GM12875 (cell line): ENCODE data around the gene MPC1.
"Not testable (repeated sequence)": the region's sequence is repeated elsewhere in the genome, so short reads cannot be mapped to it uniquely, and the experiment has no call there.

Experiments used
- H3K4me3 ChIP-seq: one replicate; pipeline ENCODE4 v1.5.1; 2011; ENCODE audit warnings: low read depth, low read length, control low read depth
- TF ChIP-seq, protein P1 (sequence below): IDR thresholded peaks from 2 replicates; pipeline ENCODE4 v1.5.1; 2011; ENCODE audit warnings: low read depth, mild to moderate bottlenecking, control low read depth, inconsistent platforms, low read length, moderate library complexity, borderline replicate concordance; ENCODE audit not compliant: insufficient read depth

The MPC1 gene

DNA sequence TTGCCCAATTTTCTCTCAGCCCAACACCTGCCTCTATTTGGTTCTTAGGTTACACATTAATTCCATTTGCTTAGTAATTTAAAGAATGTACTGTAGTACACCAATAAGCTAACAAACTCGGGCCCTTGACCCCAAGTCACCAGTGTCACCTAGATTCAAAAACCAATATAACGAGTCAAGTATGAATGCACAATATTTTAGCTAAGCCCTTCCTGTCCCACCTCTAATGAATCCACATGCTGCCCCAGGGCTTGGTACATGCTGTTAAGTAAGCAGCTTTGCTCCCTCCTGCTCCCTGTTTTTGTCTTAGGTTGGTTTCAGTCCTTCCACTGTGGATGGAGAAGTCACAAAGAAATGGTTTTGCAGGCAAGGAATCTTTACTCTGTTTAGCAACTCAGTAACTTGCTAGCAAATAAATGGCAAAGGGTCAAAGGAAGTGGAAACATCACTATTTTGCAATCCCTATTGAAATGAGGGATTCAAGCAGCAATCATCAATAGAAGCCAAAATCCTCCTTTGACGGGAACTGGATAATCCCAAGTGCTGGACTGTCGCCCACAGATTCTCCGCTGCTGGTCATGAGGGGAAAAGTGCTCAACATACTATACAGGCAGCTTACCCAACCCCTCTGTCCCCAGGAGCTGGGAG, 5.0 kb upstream of the MPC1 start:
- H3K4me3 ChIP-seq: no peak overlapping the region
- TF ChIP-seq, protein P1, sequence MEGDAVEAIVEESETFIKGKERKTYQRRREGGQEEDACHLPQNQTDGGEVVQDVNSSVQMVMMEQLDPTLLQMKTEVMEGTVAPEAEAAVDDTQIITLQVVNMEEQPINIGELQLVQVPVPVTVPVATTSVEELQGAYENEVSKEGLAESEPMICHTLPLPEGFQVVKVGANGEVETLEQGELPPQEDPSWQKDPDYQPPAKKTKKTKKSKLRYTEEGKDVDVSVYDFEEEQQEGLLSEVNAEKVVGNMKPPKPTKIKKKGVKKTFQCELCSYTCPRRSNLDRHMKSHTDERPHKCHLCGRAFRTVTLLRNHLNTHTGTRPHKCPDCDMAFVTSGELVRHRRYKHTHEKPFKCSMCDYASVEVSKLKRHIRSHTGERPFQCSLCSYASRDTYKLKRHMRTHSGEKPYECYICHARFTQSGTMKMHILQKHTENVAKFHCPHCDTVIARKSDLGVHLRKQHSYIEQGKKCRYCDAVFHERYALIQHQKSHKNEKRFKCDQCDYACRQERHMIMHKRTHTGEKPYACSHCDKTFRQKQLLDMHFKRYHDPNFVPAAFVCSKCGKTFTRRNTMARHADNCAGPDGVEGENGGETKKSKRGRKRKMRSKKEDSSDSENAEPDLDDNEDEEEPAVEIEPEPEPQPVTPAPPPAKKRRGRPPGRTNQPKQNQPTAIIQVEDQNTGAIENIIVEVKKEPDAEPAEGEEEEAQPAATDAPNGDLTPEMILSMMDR: no peak

DNA sequence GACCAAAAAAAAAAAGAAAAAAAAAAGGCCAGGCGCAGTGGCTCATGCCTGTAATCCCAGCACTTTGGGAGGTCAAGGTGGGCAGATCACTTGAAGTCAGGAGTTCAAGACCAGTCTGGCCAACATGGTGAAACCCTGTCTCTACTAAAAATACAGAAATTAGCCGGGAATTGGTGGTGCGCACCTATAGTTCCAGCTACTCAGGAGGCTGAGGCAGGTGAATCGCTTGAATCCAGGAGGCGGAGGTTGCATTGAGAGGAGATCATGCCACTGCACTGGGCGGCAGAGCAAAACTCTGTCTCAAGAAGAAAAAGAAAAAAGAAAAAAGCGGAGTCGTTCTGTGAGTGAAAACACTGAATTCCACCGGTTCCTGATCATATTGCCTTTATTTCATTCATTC, 4.4 kb upstream of the MPC1 start:
- H3K4me3 ChIP-seq: not testable (repeated sequence)

DNA sequence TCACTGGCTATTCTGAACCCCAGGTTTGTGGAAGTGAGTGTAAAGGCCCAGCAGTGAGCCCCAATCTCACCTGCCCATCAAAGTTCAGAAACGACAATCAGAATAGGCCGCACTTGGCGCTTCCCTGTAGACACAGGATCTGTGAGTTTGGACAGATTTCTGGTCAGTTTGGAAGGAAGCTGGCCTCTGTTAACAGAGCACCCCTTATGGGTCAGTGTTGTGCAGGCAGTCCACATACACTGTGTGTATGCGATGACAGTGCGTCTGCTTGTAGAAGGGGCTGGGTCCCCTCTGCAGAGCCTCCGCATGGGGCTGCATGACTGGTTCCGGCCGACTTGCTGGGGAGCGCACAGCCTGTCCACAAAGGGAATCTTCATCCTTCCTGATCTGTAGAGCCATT, 3.4 kb upstream of the MPC1 start:
- H3K4me3 ChIP-seq: no peak overlapping the region
- TF ChIP-seq, protein P1: no peak

DNA sequence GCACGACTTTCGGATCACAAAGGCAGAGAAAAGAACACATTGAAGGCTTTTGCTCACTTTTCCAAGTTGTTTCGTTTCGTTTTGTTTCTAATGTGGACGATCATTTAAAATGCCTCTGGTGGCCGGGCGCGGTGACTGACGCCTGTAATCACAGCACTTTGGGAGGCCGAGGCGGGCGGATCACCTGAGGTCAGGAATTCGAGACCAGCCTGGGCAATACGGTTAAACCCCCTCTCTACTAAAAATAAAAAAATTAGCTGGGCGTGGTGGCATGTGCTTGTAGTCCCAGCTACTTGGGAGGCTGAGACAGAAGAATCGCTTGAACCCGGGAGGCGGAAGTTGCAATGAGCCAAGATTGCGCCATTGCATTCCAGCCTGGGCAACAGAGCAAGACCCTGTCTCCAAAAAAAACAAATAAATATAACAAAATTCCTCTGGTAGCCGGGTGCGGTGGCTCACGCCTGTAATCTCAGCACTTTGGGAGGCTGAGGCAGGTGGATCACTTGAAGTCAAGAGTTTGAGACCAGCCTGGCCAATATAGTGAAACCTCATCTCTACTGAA, 1.1 kb upstream of the MPC1 start:
- TF ChIP-seq, protein P1: peak; percentile 20; the same call in 1 of the 2 replicates
- H3K4me3 ChIP-seq: peak overlapping the region; percentile 69

DNA sequence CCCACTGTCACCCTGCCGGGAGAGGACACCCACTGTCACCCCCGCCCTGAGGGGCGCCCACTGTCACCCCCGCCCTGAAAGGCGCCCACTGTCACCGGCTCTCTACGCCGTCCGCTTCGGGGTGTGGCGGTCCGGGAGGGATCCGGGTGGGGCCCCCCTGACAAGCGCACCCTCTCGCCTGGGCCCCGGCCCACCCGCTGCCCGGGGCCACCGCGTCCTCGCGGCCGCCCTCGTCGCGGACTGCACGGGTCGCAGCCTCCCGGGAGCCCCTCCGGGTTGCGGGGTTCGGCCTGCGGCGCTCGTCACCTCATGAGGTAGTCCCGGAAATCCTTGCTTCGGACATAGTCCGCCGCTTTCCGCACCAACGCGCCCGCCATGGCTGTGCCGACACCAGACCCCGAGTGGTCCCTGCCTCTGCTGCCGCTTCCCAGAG, 224 bp downstream of the MPC1 start:
- H3K4me3 ChIP-seq: peak overlapping the region; percentile 74
- TF ChIP-seq, protein P1: no peak

DNA sequence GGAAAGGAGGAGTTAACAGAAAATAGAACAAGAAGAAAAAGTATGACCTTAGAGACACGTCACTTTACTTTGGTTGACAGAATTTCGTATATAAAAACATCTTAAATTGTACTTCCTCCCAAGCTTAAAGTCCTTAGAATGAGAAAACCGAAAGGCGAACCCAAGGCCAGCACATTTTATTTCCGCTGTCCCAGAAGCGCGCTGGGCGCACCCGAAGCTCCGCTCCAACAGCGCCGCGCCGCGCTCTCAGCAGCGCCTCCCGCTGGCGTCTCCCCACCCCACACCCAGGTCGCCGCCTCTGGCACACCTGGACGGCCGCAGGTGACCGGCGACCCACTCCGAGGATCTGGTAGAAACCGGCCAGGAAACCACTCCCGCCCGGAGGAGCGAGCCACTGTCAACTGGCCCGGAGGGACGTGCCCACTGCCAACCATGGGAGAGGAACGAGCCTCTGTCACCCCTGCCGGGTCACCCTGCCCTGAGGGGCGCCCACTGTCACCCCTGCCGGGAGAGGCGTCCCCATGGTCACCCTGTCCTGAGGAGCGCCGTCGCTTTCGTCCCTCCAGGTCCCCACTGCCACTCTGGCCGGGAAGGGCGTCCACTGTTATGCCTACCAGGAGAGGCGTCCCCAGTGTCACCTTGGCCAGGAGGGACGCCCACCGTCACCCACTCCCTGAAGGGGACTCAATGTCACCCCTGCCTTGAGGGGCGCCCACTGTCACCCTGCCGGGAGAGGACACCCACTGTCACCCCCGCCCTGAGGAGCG, 824 bp downstream of the MPC1 start:
- TF ChIP-seq, protein P1: peak; percentile 92
- peak overlapping the region; percentile 74 for H3K4me3 ChIP-seq

DNA sequence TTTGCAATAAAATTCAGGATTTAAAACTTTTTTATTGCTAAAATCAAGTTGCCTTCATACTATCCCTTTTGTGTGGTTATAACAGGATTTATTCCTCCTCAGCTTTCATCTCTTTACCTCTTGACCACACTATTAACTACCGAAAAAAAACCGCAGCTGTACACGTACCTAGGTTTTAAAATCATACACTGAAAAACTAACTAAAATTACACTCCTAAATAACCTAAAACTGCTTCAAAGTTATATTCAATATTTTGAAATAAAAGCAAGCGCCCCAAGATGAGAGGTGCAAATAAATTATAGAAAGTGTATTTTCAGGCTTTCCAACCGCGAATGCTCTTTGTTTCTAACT, 1.4 kb downstream of the MPC1 start:
- TF ChIP-seq, protein P1: no peak
- H3K4me3 ChIP-seq: peak overlapping the region; percentile 74
